NK-92 (cell line): Measurements from ENCODE around the gene NSRP1.
"Not testable (repeated sequence)": the region's sequence is repeated elsewhere in the genome, so short reads cannot be mapped to it uniquely, and the experiment has no call there.

ENCODE experiments used
- DNase-seq: peaks from one replicate; lab custom pipeline; 2025; ENCODE audit not compliant: unreplicated experiment; lab: John Stamatoyannopoulos, UW

NSRP1 gene

GRCh38 chr17:30117675-30118081, 1.1 kb downstream of the NSRP1 start:
- DNase-seq = no peak

- not testable (repeated sequence) for DNase-seq
Observed at GRCh38 chr17:30118635-30119034, 2.0 kb downstream of the NSRP1 start.

- DNase-seq = no peak
Observed at GRCh38 chr17:30124273-30124796, 7.7 kb downstream of the NSRP1 start.

- no peak for DNase-seq
Observed at GRCh38 chr17:30130121-30130520, 13.5 kb downstream of the NSRP1 start.

- no peak for DNase-seq
Observed at GRCh38 chr17:30132615-30133014, 16.0 kb downstream of the NSRP1 start.

- no peak for DNase-seq
Observed at GRCh38 chr17:30133197-30133596, 16.6 kb downstream of the NSRP1 start.

- DNase-seq = no peak
Observed at GRCh38 chr17:30134551-30134950, 17.9 kb downstream of the NSRP1 start.

- DNase-seq = no peak
Observed at GRCh38 chr17:30137158-30137557, 20.5 kb downstream of the NSRP1 start.

GRCh38 chr17:30147860-30148259, 31.2 kb downstream of the NSRP1 start:
- DNase-seq = not testable (repeated sequence)

GRCh38 chr17:30148376-30148775, 31.8 kb downstream of the NSRP1 start:
- no peak for DNase-seq

GRCh38 chr17:30151471-30151870, 34.9 kb downstream of the NSRP1 start:
- no peak for DNase-seq

- no peak for DNase-seq
Observed at GRCh38 chr17:30153463-30153862, 36.8 kb downstream of the NSRP1 start.

- no peak for DNase-seq
Observed at GRCh38 chr17:30155389-30155788, 38.8 kb downstream of the NSRP1 start.

GRCh38 chr17:30158896-30159625, 42.4 kb downstream of the NSRP1 start:
- no peak for DNase-seq

- no peak for DNase-seq
Observed at GRCh38 chr17:30160419-30161172, 44.0 kb downstream of the NSRP1 start.

GRCh38 chr17:30161601-30162000, 45.0 kb downstream of the NSRP1 start:
- DNase-seq = no peak

GRCh38 chr17:30164531-30164930, 47.9 kb downstream of the NSRP1 start:
- DNase-seq = no peak

- DNase-seq = no peak
Observed at GRCh38 chr17:30165147-30165546, 48.5 kb downstream of the NSRP1 start.

GRCh38 chr17:30165960-30166359, 49.3 kb downstream of the NSRP1 start:
- DNase-seq = no peak

GRCh38 chr17:30170415-30170987, 53.9 kb downstream of the NSRP1 start:
- DNase-seq = no peak

GRCh38 chr17:30172560-30172959, 55.9 kb downstream of the NSRP1 start:
- DNase-seq = no peak

- no peak for DNase-seq
Observed at GRCh38 chr17:30173649-30174048, 57.0 kb downstream of the NSRP1 start.
